ENCODE measurements around the gene FAM216B. TPM values are rescaled to one million over a fixed set of nuclear protein-coding genes. Genes with fewer than 3 reads are reported as not detected.

Gene FAM216B
- total and polyA plus RNA-seq, 2 of the 8 experiments (the other 6 are each of a cell fraction or from before 2014, with no cell fraction given), result not detected

- H2BK20ac ChIP-seq (ENCODE audit: low read length), result no peak overlapping the region
- no peak overlapping the region for H3K4me2 ChIP-seq (ENCODE audit: insufficient read depth in 1 of 2, low read depth in 2 of 2, low read length in 2 of 2)
- H4K20me1 ChIP-seq (replicated peaks in 1 of 2; ENCODE audit: control insufficient read depth in 1 of 2, insufficient read depth in 2 of 2, low read length in 2 of 2), result no peaks in the 10 kb centered on the region
- no peak overlapping the region for H3K4ac ChIP-seq (replicated peaks; ENCODE audit: insufficient read length, low read depth, low read length)
- H2AFZ ChIP-seq (ENCODE audit: low read length), result no peak overlapping the region
- no peak overlapping the region for H4K5ac ChIP-seq (ENCODE audit: insufficient read length, low read depth, low read length)
- DNase-seq (ENCODE audit: low read depth in 1 of 2, low spot score in 2 of 2), result no peak
- no peak overlapping the region for H3K9ac ChIP-seq (replicated peaks in 1 of 4; ENCODE audit: extremely low read depth in 1 of 4, low read depth in 3 of 4, low read length in 3 of 4)
- no peaks in the 10 kb centered on the region for H3K9me3 ChIP-seq (ENCODE audit: insufficient read depth in 2 of 2, low read depth in 1 of 2, low read length in 1 of 2)
- H3K27me3 ChIP-seq (replicated peaks in 1 of 4; ENCODE audit: control insufficient read depth in 3 of 4, extremely low read depth in 1 of 4, insufficient read depth in 3 of 4, low read length in 3 of 4), result no peaks in the 10 kb centered on the region
- H3K79me1 ChIP-seq (ENCODE audit: low read depth, low read length), result no peaks in the 10 kb centered on the region
- no peaks in the 10 kb centered on the region for H3K79me2 ChIP-seq (ENCODE audit: control insufficient read depth in 1 of 2, insufficient read depth in 2 of 2, low read length in 2 of 2)
- no peak overlapping the region for H4K91ac ChIP-seq (replicated peaks; ENCODE audit: insufficient read length, low read length)
- no peak overlapping the region for H2BK15ac ChIP-seq (ENCODE audit: low read length)
- no peaks in the 10 kb centered on the region for H3K36me3 ChIP-seq (ENCODE audit: control insufficient read depth in 2 of 4, insufficient read depth in 4 of 4, low read length in 3 of 4)
- H3K23ac ChIP-seq (ENCODE audit: insufficient read length), result no peak overlapping the region
- 95% methylated on average over 3 of the region's 3 CpGs; no CpG with 5 or more reads in 1 of the 2 experiments for WGBS, 2 experiments (ENCODE audit: extremely low coverage in 1 of 2, insufficient coverage in 1 of 2, insufficient read length in 1 of 2, insufficient replicate concordance in 2 of 2, low coverage in 1 of 2, low lambda C conversion rate in 2 of 2, missing lambda C conversion rate in 1 of 2)
- no peak for FAIRE-seq
- no peak overlapping the region for H3K27ac ChIP-seq (ENCODE audit: low read depth, low read length)
- no peak overlapping the region for H3K4me3 ChIP-seq (ENCODE audit: extremely low read depth in 1 of 4, insufficient read depth in 2 of 4, low read depth in 3 of 4, low read length in 4 of 4)
- H2BK12ac ChIP-seq (ENCODE audit: low read depth, low read length), result no peak overlapping the region
- no peak overlapping the region for H3K14ac ChIP-seq (ENCODE audit: insufficient read length)
- H3K18ac ChIP-seq (ENCODE audit: extremely low read depth, low read length), result no peak overlapping the region
- H2BK120ac ChIP-seq (replicated peaks; ENCODE audit: low read depth, low read length), result no peak overlapping the region
- CTCF ChIA-PET (ENCODE audit: partially characterized antibody), result no interaction called here
- no peak overlapping the region for H2AK5ac ChIP-seq (ENCODE audit: low read depth, low read length)
- no peaks in the 10 kb centered on the region for H3K23me2 ChIP-seq (ENCODE audit: low read depth, low read length)
- no peak overlapping the region for H3K56ac ChIP-seq (replicated peaks; ENCODE audit: insufficient read length, low read depth, low read length)
- peaks cover 0 to 3% (median 0%) of the 10 kb centered on the region in 4 experiments; a peak in 1 of 7 replicates for H3K4me1 ChIP-seq (replicated peaks in 1 of 4; ENCODE audit: control insufficient read depth in 3 of 4, insufficient read depth in 4 of 4, low read length in 3 of 4)
- POLR2A ChIA-PET (ENCODE audit: partially characterized antibody), result no interaction called here
- no peak overlapping the region for H2BK5ac ChIP-seq (ENCODE audit: low read depth, low read length)
- H4K8ac ChIP-seq (ENCODE audit: extremely low read depth, insufficient read depth, low read length), result no peak overlapping the region
- TF ChIP-seq CTBP2 (IDR thresholded peaks at IDR 0.05; ENCODE audit: borderline replicate concordance, insufficient read depth, insufficient read length, low read length) (no peak), POLR2A (IDR thresholded peaks at IDR 0.05; ENCODE audit: control extremely low read depth in 1 of 2, low read depth in 2 of 2, low read length in 2 of 2) (no peak), SAP30 (IDR thresholded peaks at IDR 0.05; ENCODE audit: insufficient read depth, insufficient replicate concordance, low read length) (no peak), ATF2 (IDR thresholded peaks at IDR 0.05; ENCODE audit: low read length) (no peak), KDM1A (IDR thresholded peaks at IDR 0.05; ENCODE audit: borderline replicate concordance, low read length) (no peak), SIN3A (conservative IDR thresholded peaks at IDR 0.05 in 1 of 2, IDR thresholded peaks at IDR 0.05 in 1 of 2; ENCODE audit: low read depth in 1 of 2, low read length in 2 of 2) (no peak), MAX (IDR thresholded peaks at IDR 0.05) (no peak), POLR2AphosphoS5 (IDR thresholded peaks at IDR 0.05; ENCODE audit: low read depth, low read length) (no peak), BCL11A (IDR thresholded peaks at IDR 0.05; ENCODE audit: low read depth in 2 of 2, low read length in 2 of 2) (no peak), CHD1 (IDR thresholded peaks at IDR 0.05; ENCODE audit: low read depth, low read length) (no peak), TAF1 (IDR thresholded peaks at IDR 0.05; ENCODE audit: low read depth, low read length) (no peak)
These were observed 29.7 kb upstream of the FAM216B start for GRCh38 chr13:42751693-42752092.
